ENCODE results near the gene MLLT3.

GRCh38 chr9:20606652-20607051, 15.6 kb downstream of the MLLT3 start:
- TF ChIP-seq, protein P1, sequence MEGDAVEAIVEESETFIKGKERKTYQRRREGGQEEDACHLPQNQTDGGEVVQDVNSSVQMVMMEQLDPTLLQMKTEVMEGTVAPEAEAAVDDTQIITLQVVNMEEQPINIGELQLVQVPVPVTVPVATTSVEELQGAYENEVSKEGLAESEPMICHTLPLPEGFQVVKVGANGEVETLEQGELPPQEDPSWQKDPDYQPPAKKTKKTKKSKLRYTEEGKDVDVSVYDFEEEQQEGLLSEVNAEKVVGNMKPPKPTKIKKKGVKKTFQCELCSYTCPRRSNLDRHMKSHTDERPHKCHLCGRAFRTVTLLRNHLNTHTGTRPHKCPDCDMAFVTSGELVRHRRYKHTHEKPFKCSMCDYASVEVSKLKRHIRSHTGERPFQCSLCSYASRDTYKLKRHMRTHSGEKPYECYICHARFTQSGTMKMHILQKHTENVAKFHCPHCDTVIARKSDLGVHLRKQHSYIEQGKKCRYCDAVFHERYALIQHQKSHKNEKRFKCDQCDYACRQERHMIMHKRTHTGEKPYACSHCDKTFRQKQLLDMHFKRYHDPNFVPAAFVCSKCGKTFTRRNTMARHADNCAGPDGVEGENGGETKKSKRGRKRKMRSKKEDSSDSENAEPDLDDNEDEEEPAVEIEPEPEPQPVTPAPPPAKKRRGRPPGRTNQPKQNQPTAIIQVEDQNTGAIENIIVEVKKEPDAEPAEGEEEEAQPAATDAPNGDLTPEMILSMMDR (conservative IDR thresholded peaks at IDR 0.05 in 1 of 2, IDR thresholded peaks at IDR 0.05 in 1 of 2; ENCODE audit: low read depth in 1 of 2, low read length in 2 of 2) = no peak
- no peak for TF ChIP-seq EZH2 (IDR thresholded peaks at IDR 0.05; ENCODE audit: low read length, missing control alignments)
